ENCODE measurements around the gene DLG2. TPM values are rescaled to one million over a fixed set of nuclear protein-coding genes. Genes with fewer than 3 reads are reported as not detected.
"Not testable (repeated sequence)": the region's sequence is repeated elsewhere in the genome, so short reads cannot be mapped to it uniquely, and the experiment has no call there.

Gene DLG2
- total RNA-seq, 1 donor from 2014 or later: 6.3 TPM

GRCh38 chr11:84319863-84320262, 1307.3 kb downstream of the DLG2 start:
- ATAC-seq: no peak

- ATAC-seq: no peak
These were observed 1310.1 kb downstream of the DLG2 start for GRCh38 chr11:84316866-84317555.

GRCh38 chr11:84313830-84314359, 1313.2 kb downstream of the DLG2 start:
- no peak for ATAC-seq

- no peak for ATAC-seq
These were observed 1316.9 kb downstream of the DLG2 start for GRCh38 chr11:84310268-84310667.

- not testable (repeated sequence) for ATAC-seq
These were observed 1318.7 kb downstream of the DLG2 start for GRCh38 chr11:84308491-84308890.

- ATAC-seq: no peak
These were observed 1327.1 kb downstream of the DLG2 start for GRCh38 chr11:84300092-84300491.

- ATAC-seq: no peak
These were observed 1329.6 kb downstream of the DLG2 start for GRCh38 chr11:84297570-84297969.

- no peak for ATAC-seq
These were observed 1331.3 kb downstream of the DLG2 start for GRCh38 chr11:84295815-84296214.

GRCh38 chr11:84292955-84293354, 1334.2 kb downstream of the DLG2 start:
- ATAC-seq: no peak

GRCh38 chr11:84292006-84292405, 1335.1 kb downstream of the DLG2 start:
- ATAC-seq: no peak

- no peak for ATAC-seq
These were observed 1336.5 kb downstream of the DLG2 start for GRCh38 chr11:84290647-84291046.

- no peak for ATAC-seq
These were observed 1337.7 kb downstream of the DLG2 start for GRCh38 chr11:84289381-84289906.

- no peak for ATAC-seq
These were observed 1353.6 kb downstream of the DLG2 start for GRCh38 chr11:84273541-84273940.

- ATAC-seq: no peak
These were observed 1356.7 kb downstream of the DLG2 start for GRCh38 chr11:84270466-84270865.

- no peak for ATAC-seq
These were observed 1363.1 kb downstream of the DLG2 start for GRCh38 chr11:84264066-84264465.

GRCh38 chr11:84261707-84262106, 1365.4 kb downstream of the DLG2 start:
- no peak for ATAC-seq

- no peak for ATAC-seq
These were observed 1366.3 kb downstream of the DLG2 start for GRCh38 chr11:84260862-84261261.

GRCh38 chr11:84256618-84257017, 1370.5 kb downstream of the DLG2 start:
- ATAC-seq: no peak

GRCh38 chr11:84255483-84255882, 1371.7 kb downstream of the DLG2 start:
- no peak for ATAC-seq

GRCh38 chr11:84250834-84251613, 1376.1 kb downstream of the DLG2 start:
- no peak for ATAC-seq

GRCh38 chr11:84249344-84250135, 1377.6 kb downstream of the DLG2 start:
- ATAC-seq: peak; percentile 71

- no peak for ATAC-seq
These were observed 1379.2 kb downstream of the DLG2 start for GRCh38 chr11:84247926-84248325.

GRCh38 chr11:84247129-84247528, 1380.0 kb downstream of the DLG2 start:
- ATAC-seq: no peak

Measured in esophagus mucosa (tissue), 1 donor.